ENCODE data around the gene CNTNAP4.

The CNTNAP4 gene

DNA sequence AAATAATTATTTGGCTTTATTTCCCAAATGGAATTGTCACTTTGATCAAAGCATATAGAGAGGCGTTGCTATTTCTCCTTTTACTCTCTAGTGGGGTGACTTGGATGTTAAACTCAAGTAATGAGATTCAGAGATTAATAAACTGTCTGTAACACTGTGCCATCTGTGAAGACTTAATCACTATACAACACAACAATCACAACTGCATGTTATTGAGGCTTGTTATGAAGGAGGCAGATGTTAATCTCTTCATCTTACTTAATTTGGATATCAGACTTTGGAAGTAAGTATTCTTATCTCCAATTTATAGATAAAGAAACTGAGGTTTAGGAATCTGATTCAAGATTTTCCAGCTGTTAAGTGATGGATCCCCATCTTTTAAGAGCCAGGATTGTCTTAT is 132.5 kb downstream of the CNTNAP4 start:
- DNase-seq = no peak

DNA sequence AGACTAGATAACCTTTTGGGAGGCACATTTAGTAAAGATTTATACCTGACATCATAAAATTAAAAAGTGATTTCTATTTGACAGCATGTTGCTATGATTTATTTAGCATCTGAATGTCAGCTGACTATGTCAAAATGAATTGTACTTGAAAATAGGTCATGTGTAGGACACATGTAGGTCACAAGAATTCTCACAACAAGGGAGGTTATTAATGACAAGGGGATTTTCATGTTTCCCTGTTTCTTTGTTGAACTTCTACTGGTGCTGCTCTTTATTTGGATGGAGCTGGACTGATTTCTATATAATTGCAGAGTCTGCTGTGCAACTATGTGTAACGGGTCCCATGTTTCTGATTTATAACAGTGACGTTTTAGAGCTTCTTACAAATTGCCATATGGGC is 144.4 kb downstream of the CNTNAP4 start:
- no peak for DNase-seq

DNA sequence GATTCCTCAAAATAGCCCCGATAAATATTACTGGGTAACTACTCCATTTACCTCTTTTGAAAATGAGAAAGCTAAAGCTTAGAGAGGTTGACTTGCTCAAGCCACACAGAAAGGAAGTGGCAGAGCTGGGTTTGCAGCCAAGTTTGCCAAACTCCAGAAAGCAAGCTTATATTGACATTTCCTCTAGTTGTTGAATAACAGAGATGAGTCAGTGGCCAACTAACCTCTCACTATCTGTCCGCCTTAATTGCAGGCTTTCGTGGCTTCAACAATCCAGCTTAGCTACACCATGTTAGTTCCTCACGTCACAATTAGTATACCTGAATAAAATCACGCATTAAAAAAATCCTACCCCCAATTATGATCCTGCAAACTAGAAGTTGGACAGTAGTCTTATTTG is 151.7 kb downstream of the CNTNAP4 start:
- no peak for DNase-seq

DNA sequence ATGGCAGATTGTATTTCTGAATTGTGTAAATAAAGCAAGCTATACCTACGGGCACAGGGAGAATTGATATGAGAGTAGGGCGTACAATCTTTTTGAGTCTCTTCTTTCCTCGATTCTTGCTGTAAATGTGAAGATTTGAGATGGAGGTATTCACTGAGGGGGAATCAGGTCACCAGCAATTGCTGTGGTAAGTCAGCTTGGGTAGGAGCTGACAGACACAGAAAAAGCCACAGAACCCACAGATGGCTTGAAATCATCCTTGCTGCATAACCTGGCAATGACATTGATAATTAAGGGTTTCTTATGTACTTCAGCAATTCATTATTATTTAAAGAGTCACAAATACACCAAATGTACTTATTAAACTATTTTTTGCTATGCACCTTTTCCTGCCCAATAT is 164.2 kb downstream of the CNTNAP4 start:
- no peak for DNase-seq

DNA sequence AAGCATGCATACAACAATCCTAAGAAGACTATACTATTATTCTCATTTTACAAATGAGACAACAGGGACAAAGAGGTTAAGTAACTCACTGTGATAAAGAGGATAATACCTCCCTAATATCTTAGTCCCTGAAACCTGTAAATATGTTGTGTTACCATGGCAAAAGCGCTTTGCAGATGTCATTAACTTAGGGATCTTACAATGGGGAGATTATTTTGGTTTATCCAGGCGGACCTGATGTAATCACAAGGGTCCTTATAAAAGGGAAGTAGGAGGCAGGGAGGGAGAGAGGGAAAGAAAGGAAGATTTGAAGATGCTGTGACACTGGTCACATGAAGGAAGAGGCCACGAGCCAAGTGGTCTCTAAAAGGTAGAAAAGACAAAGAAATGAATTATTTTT is 164.7 kb downstream of the CNTNAP4 start:
- no peak for DNase-seq

DNA sequence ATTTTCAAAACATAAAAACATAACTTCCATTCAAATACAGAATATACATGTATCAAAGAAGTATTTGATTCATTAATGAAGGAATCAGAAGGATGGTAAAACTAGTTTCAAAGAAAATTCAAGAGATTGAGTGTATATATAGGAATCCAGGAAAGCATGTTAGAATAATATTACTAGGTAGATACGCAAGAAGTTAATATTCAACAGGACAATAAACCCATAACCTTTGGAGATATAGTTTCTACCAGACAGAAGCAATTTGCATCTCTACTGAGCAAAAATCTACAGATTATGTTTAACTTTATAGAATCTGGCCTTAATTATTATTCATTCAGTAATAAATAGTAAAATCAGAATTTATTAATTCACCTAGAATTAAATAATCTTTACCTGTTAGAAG is 166.8 kb downstream of the CNTNAP4 start:
- no peak for DNase-seq

DNA sequence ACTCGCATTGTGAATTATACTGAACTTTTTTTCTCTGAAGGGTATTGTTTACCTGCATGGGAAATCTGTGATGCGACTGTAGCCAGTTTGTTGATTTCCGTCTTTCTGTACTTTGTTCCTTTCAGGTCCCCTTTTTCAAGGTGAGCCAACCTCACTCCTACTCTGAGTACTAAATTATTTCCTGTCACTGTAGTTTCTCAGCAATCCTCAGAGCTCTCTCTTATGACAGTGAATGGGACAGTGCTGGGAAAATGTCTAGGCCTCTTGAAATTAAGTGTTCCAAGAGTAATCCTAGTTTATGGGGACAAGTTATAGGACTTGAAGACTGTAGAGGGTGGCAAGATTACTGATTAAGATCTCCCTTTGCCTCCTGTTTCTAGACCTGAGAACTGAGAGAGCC is 167.6 kb downstream of the CNTNAP4 start:
- no peak for DNase-seq

DNA sequence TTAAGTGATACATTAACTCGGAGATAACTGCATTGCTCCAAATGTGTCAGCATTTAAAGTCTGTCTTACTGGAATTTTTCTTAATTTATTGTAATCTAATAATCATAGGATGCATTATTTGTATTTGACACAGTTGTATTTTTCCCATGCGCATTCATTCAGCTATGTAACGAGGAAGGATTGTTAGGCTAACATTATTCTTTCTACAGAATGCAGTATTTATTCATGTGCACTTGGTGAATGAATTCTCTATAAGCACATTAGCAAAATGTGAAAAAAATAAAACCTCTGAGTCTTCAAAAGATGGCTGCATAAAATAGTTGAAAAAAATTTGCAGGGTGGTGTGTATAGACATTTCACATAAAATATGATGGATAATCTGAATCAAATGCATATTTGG is 168.6 kb downstream of the CNTNAP4 start:
- DNase-seq = no peak

DNA sequence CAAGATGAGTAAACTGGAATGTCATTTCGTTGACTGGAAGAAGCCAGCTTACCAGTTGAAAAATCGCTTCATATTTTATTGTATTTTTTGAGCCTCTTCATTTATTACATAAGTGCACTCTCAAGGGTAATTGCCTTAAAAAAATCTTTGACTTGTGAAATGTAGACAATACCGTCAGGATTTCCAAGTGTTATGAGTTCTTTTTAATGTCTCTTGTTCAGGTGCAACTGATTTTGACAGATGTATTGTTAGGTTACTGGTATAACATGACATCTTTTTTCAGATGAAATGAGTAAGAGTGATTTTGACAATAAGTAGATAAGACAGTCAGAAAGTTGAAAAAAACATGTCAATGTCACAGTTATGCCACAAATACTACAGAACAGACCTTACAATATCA is 169.1 kb downstream of the CNTNAP4 start:
- no peak for DNase-seq

DNA sequence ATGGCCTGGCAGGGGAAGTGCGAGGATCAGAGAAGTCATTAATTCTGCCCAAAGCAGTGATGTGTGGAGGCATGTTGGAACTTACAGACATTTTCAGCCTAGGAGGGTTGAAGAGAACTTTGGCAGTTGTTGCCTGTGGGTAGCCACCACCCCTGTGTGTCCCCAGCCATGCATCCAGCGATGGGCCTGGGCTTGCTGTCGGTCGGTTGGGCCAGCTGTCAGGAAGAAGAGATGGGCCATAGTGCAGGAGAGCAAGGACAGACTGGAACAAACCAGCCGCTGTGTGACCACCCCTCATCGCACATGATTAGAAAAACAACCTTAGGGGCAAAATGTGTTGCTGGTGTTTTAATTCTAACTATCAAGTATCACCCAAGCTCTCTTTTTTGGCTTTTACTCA is 173.7 kb downstream of the CNTNAP4 start:
- no peak for DNase-seq

DNA sequence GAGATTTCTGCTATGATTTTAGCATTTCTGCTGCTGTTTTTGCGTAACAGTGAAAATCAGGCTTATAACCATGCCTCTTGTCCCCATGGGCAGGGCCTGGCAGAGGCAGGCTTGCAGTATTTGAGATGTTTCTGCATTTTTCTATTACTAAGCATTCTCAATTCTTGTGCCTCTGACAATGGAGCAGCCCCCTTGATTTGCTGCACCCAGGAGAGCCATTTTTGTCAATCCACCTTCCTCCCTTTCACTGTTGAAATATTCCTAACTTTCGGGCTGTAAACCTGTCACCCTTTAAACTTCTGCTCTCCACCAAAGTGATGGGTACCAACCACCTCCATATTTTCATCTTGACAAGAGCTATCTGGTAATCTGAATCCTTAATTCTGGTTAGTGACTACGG is 178.1 kb downstream of the CNTNAP4 start:
- DNase-seq = no peak

DNA sequence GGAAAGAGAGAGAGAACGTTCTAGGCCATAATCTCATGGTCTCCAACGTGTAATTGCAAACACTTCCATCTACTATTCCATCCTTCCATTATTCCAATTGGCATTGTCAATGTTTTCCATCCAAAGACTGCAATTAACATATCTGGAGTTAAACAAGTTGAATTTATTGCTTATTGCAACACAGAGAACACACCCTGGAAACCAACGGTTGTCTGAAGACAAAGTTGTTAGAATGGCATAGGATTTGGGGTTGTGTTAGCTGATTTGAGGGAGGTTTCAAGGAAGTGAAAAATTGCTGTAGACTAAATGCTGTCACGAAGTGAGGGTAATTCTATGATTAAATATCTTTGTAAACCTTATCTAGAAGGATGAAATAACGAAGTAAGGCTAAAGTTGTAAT is 178.8 kb downstream of the CNTNAP4 start:
- no peak for DNase-seq

DNA sequence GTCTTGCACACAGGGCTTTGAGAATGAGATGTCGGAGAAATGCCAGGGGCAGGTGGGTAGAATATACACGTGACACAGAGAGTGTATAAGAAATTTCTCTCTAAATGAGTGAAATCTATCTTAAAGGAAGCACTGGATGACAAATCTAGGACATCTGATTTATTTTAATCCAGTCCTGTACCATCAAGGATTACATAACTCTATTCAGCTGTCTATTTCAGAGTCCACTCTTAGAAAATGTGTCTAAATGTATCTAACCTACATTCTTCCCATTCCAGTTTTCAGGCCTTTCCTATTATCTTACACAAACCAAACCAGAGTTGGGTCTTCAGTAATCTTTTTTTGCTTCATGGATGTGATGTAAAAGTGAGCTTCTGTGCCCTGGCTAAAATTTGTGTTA is 181.9 kb downstream of the CNTNAP4 start:
- DNase-seq = no peak

DNA sequence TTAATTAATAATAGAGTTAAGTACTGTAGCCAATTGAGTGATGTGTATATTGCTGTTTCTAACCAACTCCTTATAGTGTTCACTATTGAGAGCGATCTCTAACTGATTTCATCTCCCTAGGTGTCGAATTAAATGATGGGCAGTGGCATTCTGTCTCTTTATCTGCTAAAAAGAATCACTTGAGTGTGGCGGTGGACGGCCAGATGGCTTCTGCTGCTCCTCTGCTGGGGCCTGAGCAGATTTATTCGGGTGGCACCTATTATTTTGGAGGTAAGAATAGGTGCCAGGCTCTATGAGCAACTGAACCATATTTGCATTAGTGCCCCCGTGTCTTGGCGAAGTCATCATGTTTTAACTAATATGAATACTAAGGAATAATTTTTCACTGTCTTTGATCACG is 184.6 kb downstream of the CNTNAP4 start:
- no peak for DNase-seq

DNA sequence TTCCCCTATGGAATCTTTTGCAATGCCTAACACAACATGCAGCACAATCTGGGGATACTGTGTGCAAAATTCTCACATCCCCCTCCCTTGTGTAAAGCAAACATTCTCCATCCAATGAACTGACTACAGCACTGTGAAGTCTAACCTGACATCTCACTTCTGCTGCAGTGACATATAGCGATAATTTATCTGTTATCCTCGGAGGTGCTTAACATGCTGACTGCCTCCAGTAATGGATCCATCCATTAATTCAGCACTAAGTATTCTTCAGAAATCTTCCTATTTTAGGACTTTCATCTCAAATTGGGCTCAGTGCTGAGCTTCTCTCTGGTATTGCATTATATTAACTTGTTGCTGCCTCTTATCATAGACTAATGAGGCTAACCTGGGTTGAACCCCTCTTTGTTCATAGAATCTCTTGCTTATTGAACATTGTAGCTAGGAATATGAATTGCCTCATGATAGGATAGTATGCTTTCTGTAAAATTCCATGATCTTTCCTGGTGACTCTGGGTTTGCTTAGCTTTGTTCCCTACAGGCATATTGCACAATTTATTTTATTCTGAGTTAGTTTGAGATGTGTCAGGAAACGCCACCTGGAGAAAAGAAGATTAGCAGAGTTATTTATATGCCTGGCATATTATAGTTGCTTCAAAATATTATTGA is 187.9 kb downstream of the CNTNAP4 start:
- no peak for DNase-seq

DNA sequence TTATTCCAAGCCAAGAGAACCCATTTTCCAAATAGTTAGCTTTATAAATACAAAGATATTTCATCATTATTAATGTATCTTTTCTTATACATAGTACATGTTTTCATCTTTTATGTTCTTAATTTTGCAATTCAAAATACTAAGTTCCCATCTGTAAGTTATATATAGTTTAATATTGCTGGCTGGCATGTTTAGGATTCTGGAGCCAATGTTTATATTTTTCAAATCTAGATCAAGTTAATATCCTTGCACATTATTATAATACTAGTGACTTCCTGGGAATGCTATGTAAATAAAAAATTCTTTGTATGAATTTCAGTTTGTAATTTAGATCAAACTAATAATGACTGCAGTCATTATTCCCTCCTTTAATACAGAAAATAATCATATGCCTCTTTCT is 189.7 kb downstream of the CNTNAP4 start:
- DNase-seq = no peak

DNA sequence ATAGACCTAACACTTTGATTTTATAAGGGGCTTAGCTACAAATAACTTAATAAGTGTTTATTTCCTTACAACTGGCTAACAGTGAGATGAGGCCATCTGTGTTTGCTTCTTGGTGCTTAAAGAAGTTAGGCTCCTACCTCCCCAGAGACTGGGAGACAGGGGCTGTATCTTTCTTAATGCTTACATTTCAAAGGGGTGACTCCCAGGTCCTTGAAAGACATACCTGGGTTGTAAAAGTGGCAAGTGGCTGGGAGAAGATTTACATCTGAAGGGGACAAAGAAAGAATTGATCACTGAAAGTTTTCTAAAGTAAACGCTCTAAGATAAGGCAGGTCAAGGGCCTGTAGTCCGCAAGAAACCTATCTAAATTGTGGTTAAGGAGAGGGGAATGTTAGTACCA is 196.8 kb downstream of the CNTNAP4 start:
- DNase-seq = no peak

DNA sequence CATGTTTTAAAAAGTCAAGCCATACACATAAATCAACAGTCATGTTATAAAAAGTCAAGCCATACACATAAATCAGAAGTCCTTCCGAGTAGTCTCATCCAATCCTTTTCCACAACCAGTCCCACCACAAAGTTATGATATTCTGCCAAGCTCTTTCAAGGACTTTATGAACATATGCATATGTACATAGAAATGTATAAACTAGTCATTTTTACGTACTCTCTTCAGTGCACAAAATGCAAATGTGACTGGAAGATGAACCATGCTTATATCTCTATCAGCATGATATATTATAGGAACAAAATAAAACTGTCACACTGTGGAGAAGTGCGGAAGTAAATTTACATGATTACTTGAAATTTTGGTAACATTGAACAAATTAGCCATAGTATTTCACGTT is 200.9 kb downstream of the CNTNAP4 start:
- DNase-seq = no peak

DNA sequence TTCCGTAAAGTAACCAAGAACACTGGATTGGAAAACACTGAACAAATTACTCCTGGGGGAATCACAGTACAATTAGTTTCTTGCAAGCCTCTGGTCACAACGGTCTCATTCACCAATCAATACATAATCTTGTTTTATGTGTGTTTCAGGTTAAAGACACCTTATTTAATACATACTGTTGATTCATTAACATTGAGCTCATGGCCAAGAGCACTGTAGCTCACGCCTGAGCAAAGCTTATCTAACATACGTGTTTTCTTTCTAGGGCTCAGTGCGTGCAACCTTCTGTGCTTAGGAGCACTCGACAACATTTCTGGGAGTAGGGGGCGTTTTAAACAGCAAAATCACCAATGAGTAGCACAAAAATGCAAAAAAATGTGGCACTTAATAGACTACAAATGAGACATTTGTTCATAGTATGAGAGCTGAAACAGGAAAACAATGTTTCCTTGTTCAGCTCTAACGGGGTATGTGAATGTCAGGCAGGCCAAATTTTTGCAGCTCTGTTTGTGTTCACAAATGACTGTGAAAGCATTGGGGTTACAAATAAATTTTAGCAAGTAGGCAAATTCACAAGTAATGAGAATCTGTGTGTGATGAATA is 206.2 kb downstream of the CNTNAP4 start:
- no peak for DNase-seq

DNA sequence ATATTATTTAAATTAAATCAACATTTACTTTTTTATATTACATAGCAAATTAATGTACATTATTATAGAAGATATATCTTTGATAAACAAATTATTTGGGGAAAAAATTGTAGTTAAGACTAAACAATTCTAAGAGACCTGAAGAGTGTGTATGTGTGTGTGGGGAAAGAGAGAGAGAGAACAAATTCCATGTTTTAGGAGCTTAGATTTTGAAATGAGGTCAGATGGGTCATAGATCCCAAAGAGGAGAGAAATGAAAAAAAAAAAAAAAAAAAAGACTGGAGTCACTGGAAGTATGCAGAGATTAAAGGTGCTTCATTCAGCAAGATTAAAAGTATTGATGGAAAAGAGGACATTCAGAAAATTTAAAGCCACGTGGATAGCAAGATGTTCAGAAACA is 206.8 kb downstream of the CNTNAP4 start:
- no peak for DNase-seq

DNA sequence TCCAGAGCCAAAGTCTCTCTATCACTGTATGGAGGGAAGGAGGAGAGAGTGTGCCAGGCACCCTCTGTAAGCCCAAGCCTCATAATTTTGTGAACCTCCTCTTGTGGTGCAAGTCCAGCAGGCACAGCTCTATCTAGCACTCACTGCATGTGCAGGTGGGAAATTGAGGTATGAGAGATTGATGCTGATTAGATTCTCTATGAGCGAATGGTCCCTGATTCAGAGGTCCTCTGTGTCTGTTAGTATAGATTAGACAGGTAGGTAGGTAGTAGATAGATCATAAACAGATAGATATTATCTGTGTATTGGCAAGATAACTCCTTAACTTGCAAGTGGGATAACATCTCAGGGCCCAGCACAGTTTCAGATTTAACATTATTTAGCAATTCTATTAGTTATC is 209.5 kb downstream of the CNTNAP4 start:
- DNase-seq = no peak

DNA sequence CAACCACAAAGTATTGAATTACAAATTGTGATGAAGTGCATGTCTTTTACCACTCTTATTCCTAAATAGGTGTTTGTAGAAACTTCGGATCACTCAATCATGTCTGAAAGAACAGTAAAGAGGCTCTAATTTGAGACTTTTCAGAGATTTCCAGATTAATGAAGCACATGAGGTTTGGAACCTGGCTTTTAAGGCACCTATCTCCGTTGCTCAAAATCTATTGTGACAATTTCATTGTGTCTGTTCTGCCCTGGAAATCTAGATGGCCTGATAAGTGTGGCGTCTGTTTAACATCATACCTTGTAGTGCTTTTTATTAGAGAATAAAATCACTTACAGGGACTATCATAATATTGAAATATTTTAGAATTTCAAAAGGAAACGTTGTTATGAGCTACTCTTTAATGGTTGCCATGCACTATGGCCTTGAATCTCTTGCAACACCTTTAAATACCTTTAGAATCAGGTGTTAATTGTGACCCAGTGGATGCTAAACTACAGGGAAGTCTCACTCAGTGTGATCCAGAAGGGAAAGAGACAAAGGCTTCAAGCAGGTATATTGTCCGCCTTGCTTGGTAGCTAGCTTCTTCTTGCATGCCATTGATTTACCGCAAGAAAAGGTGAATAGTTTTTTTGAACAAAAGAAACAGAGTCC is 210.3 kb downstream of the CNTNAP4 start:
- no peak for DNase-seq

DNA sequence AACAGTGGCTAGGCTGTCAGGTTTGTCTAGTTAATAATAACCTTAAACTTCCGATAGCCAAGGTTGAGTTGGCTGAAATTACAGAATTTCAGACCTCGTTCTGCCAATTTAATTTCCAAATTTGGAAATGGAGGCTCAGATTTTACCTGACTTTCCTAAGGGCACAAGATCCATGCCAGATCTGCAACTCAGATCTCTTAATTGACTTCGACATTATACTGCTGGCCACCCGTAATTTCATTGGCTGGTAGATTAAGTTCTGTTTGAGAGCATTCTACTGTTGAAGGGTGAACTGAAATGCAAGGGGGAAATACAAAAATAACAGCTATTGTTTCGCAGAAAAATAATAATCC is 210.8 kb downstream of the CNTNAP4 start:
- no peak for DNase-seq

DNA sequence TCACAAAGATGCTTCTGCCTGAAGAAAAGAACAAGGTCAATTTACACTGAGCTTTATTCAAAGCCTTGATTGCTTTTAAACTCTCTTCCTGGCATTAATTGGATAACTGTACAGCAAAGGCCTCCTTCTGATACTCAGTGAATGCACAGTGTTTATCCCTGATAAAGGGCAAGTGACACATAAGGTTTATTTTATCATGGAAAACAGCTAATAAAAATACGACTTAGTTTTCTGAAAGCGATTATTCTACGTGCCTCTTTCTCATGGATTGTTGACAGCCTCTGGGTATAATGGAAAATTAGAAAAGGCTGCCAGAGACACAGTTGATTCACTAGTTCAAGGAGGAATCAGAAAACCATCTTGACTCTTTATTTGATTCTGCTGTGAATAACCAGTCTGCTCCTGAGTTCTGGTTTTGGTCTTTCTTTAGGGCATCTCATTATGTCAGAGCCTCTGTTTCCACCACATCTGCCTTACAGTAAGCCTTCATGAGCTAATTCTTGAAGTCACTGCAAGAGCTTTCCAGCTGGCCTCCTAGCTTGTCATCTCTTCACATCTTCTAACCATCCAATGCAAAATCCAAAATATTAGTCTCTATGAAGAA is 212.9 kb downstream of the CNTNAP4 start:
- DNase-seq = no peak

DNA sequence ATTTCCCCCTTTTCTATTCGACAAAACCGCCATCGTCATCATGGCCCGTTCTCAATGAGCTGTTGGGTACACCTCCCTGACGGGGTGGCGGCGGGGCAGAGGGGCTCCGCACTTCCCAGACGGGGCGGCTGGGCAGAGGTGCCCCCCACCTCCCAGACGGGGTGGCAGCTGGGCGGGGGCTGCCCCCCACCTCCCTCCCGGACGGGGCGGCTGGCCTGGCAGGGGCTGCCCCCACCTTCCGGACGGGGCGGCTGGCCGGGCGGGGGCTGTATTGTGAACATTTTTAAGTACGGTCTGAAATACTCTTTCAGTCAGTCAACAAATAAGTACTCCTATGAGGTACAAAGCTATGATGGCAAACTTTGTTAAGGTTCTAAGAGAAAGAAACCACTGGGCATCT is 222.8 kb downstream of the CNTNAP4 start:
- DNase-seq = no peak
